Ishikawa (cell line): ENCODE results near the gene VASN.

Experiments
- CEBPB ChIP-seq: IDR thresholded peaks from 2 replicates; pipeline ENCODE4 v1.6.1; 2012
- CREB1 ChIP-seq: IDR thresholded peaks from 2 replicates; pipeline ENCODE4 v1.6.1; 2012; ENCODE audit warnings: low read depth
- EGR1 ChIP-seq: IDR thresholded peaks from 2 replicates; pipeline ENCODE4 v1.6.1; 2012
- EP300 ChIP-seq: IDR thresholded peaks from 2 replicates; pipeline ENCODE4 v1.6.1; 2012; ENCODE audit warnings: borderline replicate concordance
- FOXM1 ChIP-seq: IDR thresholded peaks from 2 replicates; pipeline ENCODE4 v1.6.1; 2012; ENCODE audit warnings: low read depth, borderline replicate concordance
- MAX ChIP-seq: IDR thresholded peaks from 2 replicates; pipeline ENCODE4 v1.6.1; 2012
- NFIC ChIP-seq: IDR thresholded peaks from 2 replicates; pipeline ENCODE4 v1.6.1; 2012
- RAD21 ChIP-seq: IDR thresholded peaks from 2 replicates; pipeline ENCODE4 v1.6.1; 2012; ENCODE audit warnings: low read depth
- REST ChIP-seq: IDR thresholded peaks from 2 replicates; pipeline ENCODE4 v1.6.1; 2012; ENCODE audit warnings: low read depth, mild to moderate bottlenecking
- TAF1 ChIP-seq: IDR thresholded peaks from 2 replicates; pipeline ENCODE4 v1.6.1; 2012; ENCODE audit warnings: low read depth, mild to moderate bottlenecking
- TCF12 ChIP-seq: IDR thresholded peaks from 2 replicates; pipeline ENCODE4 v1.6.1; 2012; ENCODE audit warnings: low read depth
- TEAD4 ChIP-seq: IDR thresholded peaks from 2 replicates; pipeline ENCODE4 v1.6.1; 2012
- YY1 ChIP-seq: IDR thresholded peaks from 2 replicates; pipeline ENCODE4 v1.6.1; 2012; ENCODE audit warnings: low read depth
- ZBTB7A ChIP-seq: IDR thresholded peaks from 2 replicates; pipeline ENCODE4 v1.6.1; 2012; ENCODE audit warnings: low read depth
- TF ChIP-seq, protein P1 (sequence below): IDR thresholded peaks from 2 replicates; pipeline ENCODE4 v1.6.1; 2012

The VASN gene

DNA sequence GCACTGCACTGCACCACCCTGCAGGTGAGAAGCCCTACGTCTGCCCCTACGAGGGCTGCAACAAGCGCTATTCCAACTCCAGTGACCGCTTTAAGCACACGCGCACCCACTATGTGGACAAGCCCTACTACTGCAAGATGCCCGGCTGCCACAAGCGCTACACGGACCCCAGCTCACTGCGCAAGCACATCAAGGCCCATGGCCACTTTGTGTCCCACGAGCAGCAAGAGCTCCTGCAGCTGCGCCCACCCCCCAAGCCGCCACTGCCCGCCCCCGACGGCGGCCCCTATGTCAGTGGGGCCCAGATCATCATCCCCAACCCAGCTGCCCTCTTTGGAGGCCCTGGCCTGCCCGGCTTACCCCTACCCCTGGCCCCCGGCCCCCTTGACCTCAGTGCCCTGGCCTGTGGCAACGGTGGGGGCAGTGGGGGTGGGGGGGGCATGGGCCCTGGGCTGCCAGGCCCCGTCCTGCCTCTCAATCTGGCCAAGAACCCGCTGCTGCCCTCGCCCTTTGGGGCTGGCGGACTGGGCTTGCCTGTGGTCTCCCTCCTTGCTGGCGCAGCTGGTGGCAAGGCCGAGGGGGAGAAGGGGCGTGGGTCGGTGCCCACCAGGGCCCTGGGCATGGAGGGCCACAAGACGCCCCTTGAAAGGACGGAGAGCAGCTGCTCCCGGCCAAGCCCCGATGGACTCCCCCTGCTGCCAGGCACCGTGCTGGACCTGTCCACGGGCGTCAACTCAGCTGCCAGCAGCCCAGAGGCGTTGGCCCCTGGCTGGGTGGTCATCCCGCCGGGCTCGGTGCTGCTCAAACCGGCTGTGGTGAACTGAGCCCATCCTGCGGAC lies 34.7 kb upstream of the VASN start:
- TF ChIP-seq TCF12 (no peak), EGR1 (no peak), RAD21 (no peak), CEBPB (no peak)
- TF ChIP-seq, protein P1, sequence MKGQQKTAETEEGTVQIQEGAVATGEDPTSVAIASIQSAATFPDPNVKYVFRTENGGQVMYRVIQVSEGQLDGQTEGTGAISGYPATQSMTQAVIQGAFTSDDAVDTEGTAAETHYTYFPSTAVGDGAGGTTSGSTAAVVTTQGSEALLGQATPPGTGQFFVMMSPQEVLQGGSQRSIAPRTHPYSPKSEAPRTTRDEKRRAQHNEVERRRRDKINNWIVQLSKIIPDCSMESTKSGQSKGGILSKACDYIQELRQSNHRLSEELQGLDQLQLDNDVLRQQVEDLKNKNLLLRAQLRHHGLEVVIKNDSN, result no peak

GRCh38 chr16:4337540-4338088 lies 34.0 kb upstream of the VASN start:
- no peak for TF ChIP-seq TEAD4
- no peak for TF ChIP-seq EGR1
- no peak for TF ChIP-seq YY1
- no peak for TF ChIP-seq NFIC

DNA sequence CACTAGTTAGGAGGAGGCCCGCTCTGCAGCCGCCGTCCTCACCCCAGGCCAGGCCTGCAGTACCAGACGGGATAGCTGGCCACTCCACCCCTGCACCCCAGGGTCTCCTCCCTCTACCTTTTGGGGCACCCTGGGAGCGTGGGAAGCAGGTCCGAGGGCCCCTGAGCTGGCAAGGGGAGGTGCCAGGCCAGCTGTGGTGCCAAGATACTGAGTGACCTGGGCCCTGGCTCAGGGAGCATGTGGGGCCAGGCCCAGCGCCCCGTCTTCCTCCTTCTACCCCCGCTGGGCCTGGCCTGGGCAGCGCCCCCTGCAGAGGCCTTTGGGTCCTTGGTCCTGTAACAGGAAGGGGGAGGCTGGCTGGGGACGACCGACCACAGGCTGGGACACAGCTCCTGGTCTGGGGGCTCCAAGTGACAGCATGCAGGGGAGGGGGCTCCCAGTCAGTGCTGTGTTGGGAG lies 33.5 kb upstream of the VASN start:
- TF ChIP-seq TAF1, result no peak
- no peak for TF ChIP-seq EGR1
- TF ChIP-seq ZBTB7A, result no peak
- TF ChIP-seq, protein P1, result no peak
- no peak for TF ChIP-seq TEAD4
- no peak for TF ChIP-seq CREB1
- TF ChIP-seq CEBPB, result no peak
- TF ChIP-seq RAD21, result no peak; the same call in 1 of the 2 replicates
- no peak for TF ChIP-seq EP300

DNA sequence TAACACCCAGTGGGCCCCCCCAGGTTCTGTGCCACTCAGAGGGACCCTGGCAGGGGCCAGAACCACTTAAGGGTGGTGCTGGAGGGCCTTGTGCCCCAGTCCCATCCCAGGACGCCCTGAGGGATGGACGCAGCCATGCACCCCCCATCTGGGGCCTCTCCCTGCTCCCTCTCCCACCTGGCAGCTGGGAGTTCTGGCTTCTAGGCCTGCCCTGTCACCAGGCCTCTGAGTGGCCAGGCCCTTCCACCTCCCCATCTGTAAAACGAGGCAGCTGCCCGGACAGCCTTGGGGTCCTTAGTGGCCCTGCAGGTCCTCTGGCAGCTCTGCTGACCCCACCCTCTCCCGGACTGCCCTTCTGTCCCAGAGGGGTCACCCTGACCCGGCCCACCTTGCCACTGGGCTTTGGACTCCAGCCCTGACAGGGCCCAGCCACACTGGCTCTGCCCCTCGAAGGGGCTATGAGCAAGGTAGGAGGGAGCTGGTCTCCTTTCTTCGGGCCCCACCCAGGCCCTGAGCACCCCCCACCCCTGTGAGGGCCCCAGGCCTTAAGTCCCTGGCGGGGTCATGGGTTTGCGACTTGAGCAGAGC lies 32.8 kb upstream of the VASN start:
- TF ChIP-seq EGR1 (no peak), RAD21 (no peak), NFIC (no peak), CEBPB (no peak), CREB1 (no peak), FOXM1 (no peak), TAF1 (no peak)
- TF ChIP-seq, protein P1, result no peak

DNA sequence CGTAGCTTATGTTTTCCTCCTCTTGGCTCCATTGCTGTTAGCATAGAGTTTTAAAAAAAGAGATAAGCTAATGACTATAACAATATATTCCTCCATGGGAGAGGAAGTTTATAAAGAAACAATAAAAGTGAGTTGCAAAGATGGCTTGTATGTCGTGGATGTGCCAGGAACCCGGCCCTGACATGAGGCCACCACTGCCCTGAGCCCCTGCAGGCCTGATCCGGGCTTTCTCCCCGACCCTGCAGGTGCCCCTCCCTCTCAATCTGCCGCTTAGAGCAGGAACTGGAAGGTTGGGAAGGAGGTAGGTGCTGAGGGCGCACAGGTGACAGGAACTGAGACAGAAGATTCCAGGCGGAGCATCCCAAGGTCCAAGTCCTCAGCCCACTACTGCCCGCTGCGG lies 32.2 kb upstream of the VASN start:
- TF ChIP-seq REST (no peak), ZBTB7A (no peak), EP300 (no peak), NFIC (no peak), CEBPB (no peak), TCF12 (no peak), TAF1 (no peak), TEAD4 (no peak), YY1 (no peak), CREB1 (no peak), MAX (no peak), RAD21 (no peak), FOXM1 (no peak)
- TF ChIP-seq, protein P1, result no peak

GRCh38 chr16:4339909-4340308 lies 31.7 kb upstream of the VASN start:
- peak; percentile 78 for TF ChIP-seq NFIC
- TF ChIP-seq RAD21, result peak; percentile 33; the same call in 1 of the 2 replicates
- no peak for TF ChIP-seq TCF12

DNA sequence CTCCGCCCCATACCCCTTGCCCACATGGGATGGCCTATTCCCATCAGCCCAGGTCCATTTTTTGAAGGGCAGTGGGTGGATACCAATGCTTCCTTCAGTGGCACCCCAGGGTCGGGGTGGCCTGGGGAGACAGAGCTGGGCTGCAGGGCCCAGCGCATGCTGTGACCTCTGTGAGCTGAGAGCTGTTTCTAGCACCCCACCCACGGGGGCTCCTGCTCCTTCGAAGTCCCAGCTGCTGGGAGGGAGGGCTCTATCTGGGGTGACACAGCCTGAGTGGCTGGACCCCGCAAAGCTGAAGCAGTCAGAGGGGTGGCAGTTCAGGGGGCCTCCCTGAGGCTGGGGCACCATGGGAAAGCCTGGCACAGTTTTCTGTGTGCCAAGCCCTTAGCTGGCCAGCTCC lies 31.2 kb upstream of the VASN start:
- TF ChIP-seq EGR1, result no peak
- no peak for TF ChIP-seq NFIC
- no peak for TF ChIP-seq TAF1
- no peak for TF ChIP-seq ZBTB7A
